OCI-LY1 (cell line): ENCODE measurements around the gene CXCR2.

Source experiments
- H2AFZ ChIP-seq: fragments of 200-600 bp; sonication (generic), shearing (Covaris generic); 2 replicates; pipeline ENCODE4 v1.6.0; 2014; ENCODE audit warnings: antibody characterized with exemption, mild to moderate bottlenecking, low read length
- H3F3A ChIP-seq: fragments of 200-600 bp; sonication (generic), shearing (Covaris generic); 2 replicates; pipeline ENCODE4 v1.6.0; 2014; ENCODE audit warnings: mild to moderate bottlenecking, antibody characterized with exemption, low read length, moderate library complexity; ENCODE audit not compliant: insufficient read depth
- H3K27ac ChIP-seq: fragments of 200-600 bp; sonication (generic); 2 replicates; pipeline ENCODE4 v1.5.1; 2014; ENCODE audit warnings: low read length, mixed run types, mild to moderate bottlenecking, low read depth; ENCODE audit not compliant: poor library complexity, severe bottlenecking
- H3K27me3 ChIP-seq: fragments of 200-600 bp; sonication (generic); 2 replicates; pipeline ENCODE4 v1.6.0; 2014; ENCODE audit warnings: antibody characterized with exemption, mild to moderate bottlenecking, low read length, moderate library complexity; ENCODE audit not compliant: insufficient read depth
- H3K36me3 ChIP-seq: fragments of 200-600 bp; sonication (generic); 2 replicates; pipeline ENCODE4 v1.6.1; 2014; ENCODE audit warnings: mild to moderate bottlenecking, antibody characterized with exemption, low read length, moderate library complexity, mixed read lengths; ENCODE audit not compliant: insufficient read depth
- H3K4me1 ChIP-seq: fragments of 200-600 bp; sonication (generic); 2 replicates; pipeline ENCODE4 v1.5.1; 2014; ENCODE audit warnings: mild to moderate bottlenecking, low read length, moderate library complexity; ENCODE audit not compliant: insufficient read depth, severe bottlenecking
- H3K4me2 ChIP-seq: fragments of 200-600 bp; sonication (generic), shearing (Covaris generic); 2 replicates; pipeline ENCODE4 v1.6.1; 2014; ENCODE audit warnings: low read length
- H3K4me3 ChIP-seq: fragments of 200-600 bp; sonication (generic); 2 replicates; pipeline ENCODE4 v1.5.1; 2014; ENCODE audit warnings: low read length, low read depth, mild to moderate bottlenecking, mixed read lengths; ENCODE audit not compliant: poor library complexity, severe bottlenecking
- H3K79me2 ChIP-seq: fragments of 200-600 bp; shearing (Covaris generic); 2 replicates; pipeline ENCODE4 v1.6.1; 2016; ENCODE audit warnings: mixed run types, low read length, mixed read lengths; ENCODE audit not compliant: insufficient read depth
- H3K9ac ChIP-seq: fragments of 200-600 bp; sonication (generic), shearing (Covaris generic); 2 replicates; pipeline ENCODE4 v1.6.1; 2014; ENCODE audit warnings: mild to moderate bottlenecking, low read length, mixed read lengths
- H3K9me2 ChIP-seq: fragments of 200-600 bp; sonication (generic), shearing (Covaris generic); 2 replicates; pipeline ENCODE4 v1.6.1; 2014; ENCODE audit warnings: low read depth, mild to moderate bottlenecking, low read length, mixed read lengths
- H3K9me3 ChIP-seq: fragments of 200-600 bp; shearing (Covaris generic); 2 replicates; pipeline ENCODE4 v1.6.1; 2014; ENCODE audit warnings: low read length, mixed read lengths
- H4K20me1 ChIP-seq: fragments of 200-600 bp; sonication (generic), shearing (Covaris generic); 2 replicates; pipeline ENCODE4 v1.6.0; 2016; ENCODE audit warnings: mild to moderate bottlenecking, low read length; ENCODE audit not compliant: insufficient read depth
- EZH2 ChIP-seq: fragments of 200-600 bp; sonication (generic), shearing (Covaris generic); IDR thresholded peaks from 2 replicates; pipeline ENCODE4 v1.8.0; 2017; ENCODE audit warnings: borderline replicate concordance, mixed run types, mild to moderate bottlenecking, antibody characterized with exemption, low read length, moderate library complexity, mixed read lengths
- TF ChIP-seq, protein P1 (sequence below): fragments of 200-600 bp; sonication (generic), shearing (Covaris generic); IDR thresholded peaks from 2 replicates; pipeline ENCODE4 v1.5.1; 2017; ENCODE audit warnings: mild to moderate bottlenecking, antibody characterized with exemption, low read length, moderate library complexity, mixed read lengths

Gene CXCR2

DNA sequence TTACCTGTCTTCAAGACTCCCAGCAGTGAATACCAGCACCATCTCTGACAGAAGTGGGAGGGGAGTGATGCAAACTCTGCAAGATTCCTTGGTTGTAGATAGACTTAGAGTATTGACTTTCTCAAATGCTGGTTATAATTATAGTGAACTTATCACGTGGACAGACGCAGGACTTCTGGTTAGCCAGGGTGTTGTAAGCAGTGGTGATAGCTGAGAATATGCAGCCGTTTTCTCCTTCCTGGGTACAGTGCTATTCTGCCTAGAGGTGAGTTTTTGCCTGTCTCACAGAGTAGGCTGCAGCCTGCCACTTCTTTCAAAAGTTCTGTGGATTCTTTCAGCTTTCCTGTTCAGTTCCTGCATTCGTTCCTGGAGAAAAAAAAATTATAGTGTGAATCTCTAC is 733 bp upstream of the CXCR2 start:
- Histone ChIP-seq H3K27me3 (peaks cover 24% of the 10 kb centered on the region), H3K27ac (no peak overlapping the region), H3K4me1 (no peaks in the 10 kb centered on the region), H3K36me3 (no peaks in the 10 kb centered on the region; the same call in 1 of the 2 replicates), H3K9me2 (no peaks in the 10 kb centered on the region), H3F3A (no peaks in the 10 kb centered on the region), H3K9me3 (no peaks in the 10 kb centered on the region), H4K20me1 (no peaks in the 10 kb centered on the region), H3K4me2 (no peak overlapping the region), H3K4me3 (no peak overlapping the region), H3K9ac (no peak overlapping the region), H3K79me2 (no peaks in the 10 kb centered on the region), H2AFZ (no peak overlapping the region)
- TF ChIP-seq EZH2, result no peak
- TF ChIP-seq, protein P1, sequence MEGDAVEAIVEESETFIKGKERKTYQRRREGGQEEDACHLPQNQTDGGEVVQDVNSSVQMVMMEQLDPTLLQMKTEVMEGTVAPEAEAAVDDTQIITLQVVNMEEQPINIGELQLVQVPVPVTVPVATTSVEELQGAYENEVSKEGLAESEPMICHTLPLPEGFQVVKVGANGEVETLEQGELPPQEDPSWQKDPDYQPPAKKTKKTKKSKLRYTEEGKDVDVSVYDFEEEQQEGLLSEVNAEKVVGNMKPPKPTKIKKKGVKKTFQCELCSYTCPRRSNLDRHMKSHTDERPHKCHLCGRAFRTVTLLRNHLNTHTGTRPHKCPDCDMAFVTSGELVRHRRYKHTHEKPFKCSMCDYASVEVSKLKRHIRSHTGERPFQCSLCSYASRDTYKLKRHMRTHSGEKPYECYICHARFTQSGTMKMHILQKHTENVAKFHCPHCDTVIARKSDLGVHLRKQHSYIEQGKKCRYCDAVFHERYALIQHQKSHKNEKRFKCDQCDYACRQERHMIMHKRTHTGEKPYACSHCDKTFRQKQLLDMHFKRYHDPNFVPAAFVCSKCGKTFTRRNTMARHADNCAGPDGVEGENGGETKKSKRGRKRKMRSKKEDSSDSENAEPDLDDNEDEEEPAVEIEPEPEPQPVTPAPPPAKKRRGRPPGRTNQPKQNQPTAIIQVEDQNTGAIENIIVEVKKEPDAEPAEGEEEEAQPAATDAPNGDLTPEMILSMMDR, result no peak

DNA sequence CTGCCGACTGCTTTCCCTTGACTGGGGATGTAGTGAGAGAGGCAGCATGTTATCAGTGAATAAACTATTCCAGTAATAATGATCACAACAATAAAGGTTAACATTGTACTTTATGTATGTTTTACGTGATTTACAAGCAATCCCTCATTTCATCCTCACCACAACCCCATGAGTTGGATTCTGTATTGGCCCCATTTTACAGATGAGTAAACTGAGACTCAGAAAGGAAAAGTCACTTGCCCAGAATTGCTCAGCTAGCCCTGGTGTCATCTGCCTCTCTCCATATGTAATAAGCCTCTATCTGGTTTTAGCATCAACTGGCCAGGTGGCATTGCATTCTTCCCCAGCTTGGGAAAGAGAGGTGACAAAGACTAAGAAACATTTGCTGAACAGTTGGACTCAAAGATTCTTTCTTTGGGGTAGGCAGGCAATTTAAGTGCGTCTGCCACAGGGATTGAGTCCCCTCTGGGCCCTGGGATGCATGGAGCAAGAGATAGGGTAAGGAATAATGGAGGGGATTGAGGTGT is 2.2 kb downstream of the CXCR2 start:
- no peaks in the 10 kb centered on the region for H3K79me2 ChIP-seq
- no peak overlapping the region for H3K9ac ChIP-seq
- H3K36me3 ChIP-seq, result no peaks in the 10 kb centered on the region
- peaks cover 26% of the 10 kb centered on the region for H3K27me3 ChIP-seq
- no peak overlapping the region for H3K4me3 ChIP-seq
- H3K9me2 ChIP-seq, result no peaks in the 10 kb centered on the region
- no peak overlapping the region for H3K4me2 ChIP-seq
- no peaks in the 10 kb centered on the region for H3F3A ChIP-seq
- no peak overlapping the region for H3K27ac ChIP-seq
- no peaks in the 10 kb centered on the region for H4K20me1 ChIP-seq
- no peak for TF ChIP-seq EZH2
- TF ChIP-seq, protein P1, result no peak
- H3K4me1 ChIP-seq, result no peaks in the 10 kb centered on the region
- H3K9me3 ChIP-seq, result no peaks in the 10 kb centered on the region
- no peak overlapping the region for H2AFZ ChIP-seq

DNA sequence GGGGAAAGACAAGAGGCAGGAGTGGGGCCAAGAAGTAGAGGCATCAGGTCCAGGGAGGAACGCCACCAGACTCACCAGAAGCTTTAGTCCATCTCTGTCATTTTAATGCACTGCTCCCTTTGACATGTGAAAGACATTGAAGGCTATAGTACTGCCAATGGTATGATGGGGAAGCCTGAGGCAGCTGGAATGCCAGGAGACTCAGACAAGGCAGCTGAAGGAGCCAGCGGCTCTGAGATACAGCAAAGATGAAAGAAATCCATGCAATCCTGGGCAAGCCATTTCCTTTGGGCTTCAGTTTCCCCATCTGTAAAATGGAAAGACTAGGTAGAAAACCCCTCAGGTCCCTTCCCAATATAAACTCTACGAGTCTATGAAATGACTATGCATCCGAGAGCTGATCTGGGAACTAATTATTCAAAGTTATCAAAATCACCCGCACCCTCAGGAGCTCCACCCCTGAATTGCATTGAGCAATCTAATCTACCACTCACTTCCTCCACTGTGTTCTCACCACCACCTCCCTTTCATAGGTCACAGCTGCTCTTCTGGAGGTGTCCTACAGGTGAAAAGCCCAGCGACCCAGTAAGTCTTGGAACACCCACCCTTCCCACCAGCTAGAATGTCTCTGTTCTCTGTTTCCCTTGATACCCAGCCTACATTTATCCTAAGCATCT is 3.1 kb downstream of the CXCR2 start:
- no peak overlapping the region for H3K9ac ChIP-seq
- H3K9me2 ChIP-seq, result no peaks in the 10 kb centered on the region
- H2AFZ ChIP-seq, result no peak overlapping the region
- no peak overlapping the region for H3K27ac ChIP-seq
- H3K4me2 ChIP-seq, result no peak overlapping the region
- peaks cover 26% of the 10 kb centered on the region for H3K27me3 ChIP-seq
- H3K36me3 ChIP-seq, result no peaks in the 10 kb centered on the region
- no peaks in the 10 kb centered on the region for H3F3A ChIP-seq
- H3K79me2 ChIP-seq, result no peaks in the 10 kb centered on the region
- H4K20me1 ChIP-seq, result no peaks in the 10 kb centered on the region
- no peak for TF ChIP-seq EZH2
- TF ChIP-seq, protein P1, result no peak
- no peaks in the 10 kb centered on the region for H3K4me1 ChIP-seq
- no peak overlapping the region for H3K4me3 ChIP-seq
- no peaks in the 10 kb centered on the region for H3K9me3 ChIP-seq
